ENCODE results near the gene TUSC2. TPM values are rescaled to one million over a fixed set of nuclear protein-coding genes. Genes with fewer than 3 reads are reported as not detected.

TUSC2 gene
- total RNA-seq, 2 experiments from 2014 or later = 23.1 to 24.7 TPM

- Mint-ChIP-seq H3K4me3 (no peak overlapping the region), H3K36me3 (ENCODE audit: low read depth) (no peaks in the 10 kb centered on the region), H3K4me1 (ENCODE audit: low read depth) (peaks cover 16% of the 10 kb centered on the region), H3K27ac (no peak overlapping the region), H3K27me3 (no peaks in the 10 kb centered on the region), H3K9me3 (no peaks in the 10 kb centered on the region)
- no peak overlapping the region for H3K27ac ChIP-seq (ENCODE audit: low read depth in 1 of 2, low read length in 2 of 2)
- intact Hi-C loops (cut with DNase I, micrococcal nuclease) = no loop called here
- ChIA-PET POLR2A (no interaction called here), CTCF (no interaction called here)
- peaks cover 7% of the 10 kb centered on the region for H3K4me1 ChIP-seq (ENCODE audit: insufficient read depth, low read length)
- TF ChIP-seq, protein P1, sequence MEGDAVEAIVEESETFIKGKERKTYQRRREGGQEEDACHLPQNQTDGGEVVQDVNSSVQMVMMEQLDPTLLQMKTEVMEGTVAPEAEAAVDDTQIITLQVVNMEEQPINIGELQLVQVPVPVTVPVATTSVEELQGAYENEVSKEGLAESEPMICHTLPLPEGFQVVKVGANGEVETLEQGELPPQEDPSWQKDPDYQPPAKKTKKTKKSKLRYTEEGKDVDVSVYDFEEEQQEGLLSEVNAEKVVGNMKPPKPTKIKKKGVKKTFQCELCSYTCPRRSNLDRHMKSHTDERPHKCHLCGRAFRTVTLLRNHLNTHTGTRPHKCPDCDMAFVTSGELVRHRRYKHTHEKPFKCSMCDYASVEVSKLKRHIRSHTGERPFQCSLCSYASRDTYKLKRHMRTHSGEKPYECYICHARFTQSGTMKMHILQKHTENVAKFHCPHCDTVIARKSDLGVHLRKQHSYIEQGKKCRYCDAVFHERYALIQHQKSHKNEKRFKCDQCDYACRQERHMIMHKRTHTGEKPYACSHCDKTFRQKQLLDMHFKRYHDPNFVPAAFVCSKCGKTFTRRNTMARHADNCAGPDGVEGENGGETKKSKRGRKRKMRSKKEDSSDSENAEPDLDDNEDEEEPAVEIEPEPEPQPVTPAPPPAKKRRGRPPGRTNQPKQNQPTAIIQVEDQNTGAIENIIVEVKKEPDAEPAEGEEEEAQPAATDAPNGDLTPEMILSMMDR (IDR thresholded peaks at IDR 0.05) = no peak
- H3K27me3 ChIP-seq (ENCODE audit: control insufficient read depth in 1 of 2, insufficient read depth in 2 of 2, low read length in 2 of 2) = no peaks in the 10 kb centered on the region
- no peaks in the 10 kb centered on the region for H3K36me3 ChIP-seq (ENCODE audit: insufficient read depth, low read length)
- no peaks in the 10 kb centered on the region for H3K9me3 ChIP-seq (ENCODE audit: control insufficient read depth in 1 of 2, insufficient read depth in 1 of 2, low read length in 2 of 2)
- ATAC-seq (ENCODE audit: poor library complexity) (no peak), DNase-seq (no peak)
- no peak overlapping the region for H3K4me3 ChIP-seq (ENCODE audit: low read length)
Measured at GRCh38 chr3:50373146-50374051, 45.4 kb upstream of the TUSC2 start.

- POLR2A ChIA-PET = no interaction called here
- no peak overlapping the region for H3K27ac Mint-ChIP-seq
- peaks cover 17% of the 10 kb centered on the region for H3K4me1 Mint-ChIP-seq (ENCODE audit: low read depth)
- no peaks in the 10 kb centered on the region for H3K27me3 Mint-ChIP-seq
- no peaks in the 10 kb centered on the region for H3K36me3 Mint-ChIP-seq (ENCODE audit: low read depth)
- no peaks in the 10 kb centered on the region for H3K27me3 ChIP-seq (ENCODE audit: control insufficient read depth in 1 of 2, insufficient read depth in 2 of 2, low read length in 2 of 2)
- H3K27ac ChIP-seq (ENCODE audit: low read depth in 1 of 2, low read length in 2 of 2) = no peak overlapping the region
- intact Hi-C loops (cut with DNase I, micrococcal nuclease) = no loop called here
- TF ChIP-seq, protein P1 (IDR thresholded peaks at IDR 0.05) = no peak
- ATAC-seq (ENCODE audit: poor library complexity) (peak; percentile 52), DNase-seq (peak in 3 of 14 experiments; percentile 21 to 51 (median 32))
- no peaks in the 10 kb centered on the region for H3K9me3 ChIP-seq (ENCODE audit: control insufficient read depth in 1 of 2, insufficient read depth in 1 of 2, low read length in 2 of 2)
- H3K36me3 ChIP-seq (ENCODE audit: insufficient read depth, low read length) = no peaks in the 10 kb centered on the region
- peaks cover 9% of the 10 kb centered on the region for H3K4me1 ChIP-seq (ENCODE audit: insufficient read depth, low read length)
- H3K9me3 Mint-ChIP-seq = no peaks in the 10 kb centered on the region
- H3K4me3 Mint-ChIP-seq = no peak overlapping the region
- CTCF ChIA-PET = no interaction called here
- no peak overlapping the region for H3K4me3 ChIP-seq (ENCODE audit: low read length)
Measured at GRCh38 chr3:50372349-50372748, 44.3 kb upstream of the TUSC2 start.

- Mint-ChIP-seq H3K27ac (no peak overlapping the region), H3K4me3 (no peak overlapping the region), H3K4me1 (ENCODE audit: low read depth) (peaks cover 24% of the 10 kb centered on the region), H3K9me3 (no peaks in the 10 kb centered on the region), H3K36me3 (ENCODE audit: low read depth) (no peaks in the 10 kb centered on the region), H3K27me3 (no peaks in the 10 kb centered on the region)
- Histone ChIP-seq H3K4me3 (ENCODE audit: low read length) (no peak overlapping the region), H3K27me3 (ENCODE audit: control insufficient read depth in 1 of 2, insufficient read depth in 2 of 2, low read length in 2 of 2) (no peaks in the 10 kb centered on the region), H3K27ac (ENCODE audit: low read depth in 1 of 2, low read length in 2 of 2) (no peak overlapping the region), H3K4me1 (ENCODE audit: insufficient read depth, low read length) (peaks cover 21% of the 10 kb centered on the region), H3K9me3 (ENCODE audit: control insufficient read depth in 1 of 2, insufficient read depth in 1 of 2, low read length in 2 of 2) (no peaks in the 10 kb centered on the region), H3K36me3 (ENCODE audit: insufficient read depth, low read length) (no peaks in the 10 kb centered on the region)
- TF ChIP-seq, protein P1 (IDR thresholded peaks at IDR 0.05) = no peak
- POLR2A ChIA-PET = no interaction called here
- intact Hi-C loops (cut with DNase I, micrococcal nuclease) = no loop called here
- CTCF ChIA-PET = no interaction called here
- ATAC-seq (ENCODE audit: poor library complexity) (no peak), DNase-seq (no peak)
Measured at GRCh38 chr3:50371133-50371685, 43.2 kb upstream of the TUSC2 start.

All from CD4-positive, alpha-beta T cell (primary cell).